Esophagus muscularis mucosa (tissue), 4 donors: Measurements from ENCODE around the gene MAP3K20. TPM values are rescaled to one million over a fixed set of nuclear protein-coding genes. Genes with fewer than 3 reads are reported as not detected.
A peak's percentile ranks its signal among the peaks of the same experiment; 100 is the strongest.

Source experiments
- DNase-seq: peaks from one replicate; pipeline ENCODE4 v3.0.0-alpha.2; 2017; ENCODE audit errors: extremely low spot score
- H3K27ac ChIP-seq, 4 donors: fragments of 200-600 bp; sonication (generic); replicated peaks in 1 of 4; 1 replicate in 3 of 4; 2 replicates in 1 of 4; pipeline ENCODE4 v1.5.1; 2016 to 2019; ENCODE audit warnings: mild to moderate bottlenecking in 1 of 4
- H3K27me3 ChIP-seq, 4 donors: fragments of 200-600 bp; sonication (generic); one replicate each; pipeline versions ENCODE4 v1.5.1 to v1.6.0; 2016 to 2019
- H3K36me3 ChIP-seq, 4 donors: fragments of 200-600 bp; sonication (generic); one replicate each; pipeline ENCODE4 v1.5.1; 2016 to 2019
- H3K4me1 ChIP-seq, 4 donors: fragments of 200-600 bp; sonication (generic); one replicate each; pipeline ENCODE4 v1.5.1; 2016 to 2019
- H3K4me3 ChIP-seq, 4 donors: fragments of 200-600 bp; sonication (generic); 1 replicate in 2 of 4; 2 replicates in 2 of 4; pipeline ENCODE4 v1.5.1; 2016 to 2019; ENCODE audit warnings: mild to moderate bottlenecking in 4 of 4, moderate library complexity in 1 of 4
- H3K9me3 ChIP-seq, 4 donors: fragments of 200-600 bp; sonication (generic); 1 replicate in 3 of 4; 2 replicates in 1 of 4; pipeline ENCODE4 v1.5.1; 2016 to 2019
- EP300 ChIP-seq: sonication (generic); formaldehyde crosslinking; IDR thresholded peaks from one replicate; pipeline ENCODE4 v1.6.1; 2017; ENCODE audit warnings: antibody characterized with exemption
- POLR2A ChIP-seq: fragments of 450-650 bp; IDR thresholded peaks from one replicate; pipeline ENCODE4 v1.6.1; 2017; ENCODE audit warnings: antibody characterized with exemption, moderate library complexity, mild to moderate bottlenecking, low read depth
- POLR2AphosphoS5 ChIP-seq, 2 donors: sonication (generic); formaldehyde crosslinking; IDR thresholded peaks; one replicate each; pipeline ENCODE4 v1.6.1; 2017; ENCODE audit warnings: antibody characterized with exemption in 2 of 2
- WGBS: methylation state at CpG from one replicate; pipeline ENCODE4 v1.1.5; 2018; 5-methylcytosine and 5-hydroxymethylcytosine counted together
- intact Hi-C: fragments of 100-400 bp; cut with DNase I; formaldehyde crosslinking; loops from one replicate; pipeline ENCODE4 v1.15.1; 2023
- total RNA-seq, 4 donors: library from RNA; depleted of rRNA; stranded (reverse); fragments of >200 nt; gene quantifications; one replicate each; pipeline versions ENCODE4 v1.1.0 to v1.2.1, GENCODE V29; 2016
- TF ChIP-seq, protein P1 (sequence below), 3 experiments: fragments of 200-600 bp in 2 of 3; fragments of 450-650 bp in 1 of 3; sonication (generic) in 2 of 3; IDR thresholded peaks; one replicate each; pipeline ENCODE4 v1.5.1; 2017 to 2019; ENCODE audit warnings: antibody characterized with exemption in 3 of 3, mild to moderate bottlenecking in 2 of 3, moderate library complexity in 1 of 3

MAP3K20 gene
- total RNA-seq, 4 donors from 2014 or later, result 238 to 335 (median 267) TPM

DNA sequence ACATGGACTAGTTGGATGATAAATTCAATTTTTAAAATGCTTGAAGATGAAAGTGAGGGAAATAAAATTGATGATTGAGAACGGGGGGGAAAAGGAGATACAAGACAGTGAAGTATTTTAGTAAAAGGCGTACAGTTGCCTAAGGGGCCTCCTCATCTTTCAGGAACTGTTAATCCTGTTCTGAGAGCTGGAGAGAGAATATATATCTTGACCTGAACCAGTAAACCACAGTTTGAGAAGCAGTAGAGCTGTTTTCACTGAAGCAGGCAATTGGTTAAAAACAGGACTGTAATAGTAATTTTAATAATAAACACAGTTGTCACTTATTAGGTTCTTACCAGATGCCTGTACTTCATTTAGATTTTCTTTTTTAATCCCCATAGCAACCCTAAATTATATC lies 137.5 kb downstream of the MAP3K20 start:
- intact Hi-C loops, result no loop called here
- TF ChIP-seq POLR2AphosphoS5 (IDR thresholded peaks at IDR 0.05) (no peak), POLR2A (no peak)
- TF ChIP-seq, protein P1, sequence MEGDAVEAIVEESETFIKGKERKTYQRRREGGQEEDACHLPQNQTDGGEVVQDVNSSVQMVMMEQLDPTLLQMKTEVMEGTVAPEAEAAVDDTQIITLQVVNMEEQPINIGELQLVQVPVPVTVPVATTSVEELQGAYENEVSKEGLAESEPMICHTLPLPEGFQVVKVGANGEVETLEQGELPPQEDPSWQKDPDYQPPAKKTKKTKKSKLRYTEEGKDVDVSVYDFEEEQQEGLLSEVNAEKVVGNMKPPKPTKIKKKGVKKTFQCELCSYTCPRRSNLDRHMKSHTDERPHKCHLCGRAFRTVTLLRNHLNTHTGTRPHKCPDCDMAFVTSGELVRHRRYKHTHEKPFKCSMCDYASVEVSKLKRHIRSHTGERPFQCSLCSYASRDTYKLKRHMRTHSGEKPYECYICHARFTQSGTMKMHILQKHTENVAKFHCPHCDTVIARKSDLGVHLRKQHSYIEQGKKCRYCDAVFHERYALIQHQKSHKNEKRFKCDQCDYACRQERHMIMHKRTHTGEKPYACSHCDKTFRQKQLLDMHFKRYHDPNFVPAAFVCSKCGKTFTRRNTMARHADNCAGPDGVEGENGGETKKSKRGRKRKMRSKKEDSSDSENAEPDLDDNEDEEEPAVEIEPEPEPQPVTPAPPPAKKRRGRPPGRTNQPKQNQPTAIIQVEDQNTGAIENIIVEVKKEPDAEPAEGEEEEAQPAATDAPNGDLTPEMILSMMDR (IDR thresholded peaks at IDR 0.05), result no peak
- Histone ChIP-seq H3K9me3 (no peaks in the 10 kb centered on the region), H3K27ac (peak overlapping the region; percentile 41 to 82 (median 78)), H3K4me3 (no peak overlapping the region), H3K27me3 (no peaks in the 10 kb centered on the region), H3K36me3 (peaks cover 0 to 15% (median 7%) of the 10 kb centered on the region in 4 donors), H3K4me1 (peaks cover 33 to 82% (median 70%) of the 10 kb centered on the region in 4 donors)
- no peak for DNase-seq
- 66% methylated on average over 2 of the region's 2 CpGs for WGBS

DNA sequence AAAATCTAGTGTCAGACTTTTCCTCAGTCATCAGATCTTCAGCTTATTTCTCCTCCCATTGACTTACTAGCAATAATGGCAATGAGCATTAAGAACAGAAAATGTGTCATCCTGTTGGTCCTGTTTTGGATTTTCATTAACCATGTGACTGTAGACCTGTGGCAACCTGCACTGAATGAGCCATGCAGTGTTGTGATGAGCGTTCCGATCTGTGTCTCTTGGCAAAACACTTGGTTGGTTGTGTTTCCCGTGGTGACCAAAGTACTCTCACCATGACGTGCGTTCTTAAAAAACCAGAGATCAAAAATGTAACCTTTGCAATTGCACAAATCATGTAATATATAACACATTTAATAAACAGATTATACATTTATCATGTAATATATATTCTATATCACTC lies 138.6 kb downstream of the MAP3K20 start:
- peak in 1 of 2 donors; percentile 54 for TF ChIP-seq POLR2AphosphoS5 (IDR thresholded peaks at IDR 0.05)
- TF ChIP-seq, protein P1 (IDR thresholded peaks at IDR 0.05), result no peak
- Histone ChIP-seq H3K36me3 (peaks cover 0 to 15% (median 7%) of the 10 kb centered on the region in 4 donors), H3K27ac (peak overlapping the region; percentile 75 to 82 (median 78)), H3K27me3 (no peaks in the 10 kb centered on the region), H3K9me3 (no peaks in the 10 kb centered on the region), H3K4me1 (peaks cover 35 to 82% (median 78%) of the 10 kb centered on the region in 4 donors), H3K4me3 (no peak overlapping the region)
- WGBS, result 70% methylated on average over 5 of the region's 5 CpGs
- intact Hi-C loops, result no loop called here
- DNase-seq, result no peak

DNA sequence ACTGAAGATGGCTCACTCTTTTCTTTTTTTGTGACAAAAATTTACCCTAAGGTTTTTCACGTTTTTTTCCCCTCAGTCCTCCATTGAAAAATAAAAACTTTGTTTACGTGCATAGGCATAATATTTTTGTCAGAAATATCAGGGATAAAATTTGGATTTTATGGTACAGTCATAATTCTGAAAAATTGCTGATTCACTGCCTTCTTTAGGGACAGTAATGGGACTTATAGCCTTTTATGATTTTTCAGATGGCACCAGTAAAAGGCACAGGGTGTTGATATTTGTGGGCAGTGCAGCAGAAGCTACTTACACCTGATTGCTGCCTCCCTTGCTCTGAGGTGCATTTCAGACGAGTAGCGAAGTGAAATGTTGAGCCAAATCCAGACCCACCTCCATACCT lies 139.7 kb downstream of the MAP3K20 start:
- peaks cover 25 to 82% (median 77%) of the 10 kb centered on the region in 4 donors for H3K4me1 ChIP-seq
- DNase-seq, result no peak
- no peaks in the 10 kb centered on the region for H3K9me3 ChIP-seq
- intact Hi-C loops, result no loop called here
- no peaks in the 10 kb centered on the region for H3K27me3 ChIP-seq
- H3K4me3 ChIP-seq, result no peak overlapping the region
- H3K36me3 ChIP-seq, result peaks cover 0 to 10% (median 5%) of the 10 kb centered on the region in 4 donors
- TF ChIP-seq POLR2A (no peak), EP300 (no peak), POLR2AphosphoS5 (IDR thresholded peaks at IDR 0.05) (no peak)
- TF ChIP-seq, protein P1 (IDR thresholded peaks at IDR 0.05), result no peak
- peak overlapping the region; percentile 75 to 82 (median 78) for H3K27ac ChIP-seq
- WGBS, result 78% methylated on average over 4 of the region's 4 CpGs

DNA sequence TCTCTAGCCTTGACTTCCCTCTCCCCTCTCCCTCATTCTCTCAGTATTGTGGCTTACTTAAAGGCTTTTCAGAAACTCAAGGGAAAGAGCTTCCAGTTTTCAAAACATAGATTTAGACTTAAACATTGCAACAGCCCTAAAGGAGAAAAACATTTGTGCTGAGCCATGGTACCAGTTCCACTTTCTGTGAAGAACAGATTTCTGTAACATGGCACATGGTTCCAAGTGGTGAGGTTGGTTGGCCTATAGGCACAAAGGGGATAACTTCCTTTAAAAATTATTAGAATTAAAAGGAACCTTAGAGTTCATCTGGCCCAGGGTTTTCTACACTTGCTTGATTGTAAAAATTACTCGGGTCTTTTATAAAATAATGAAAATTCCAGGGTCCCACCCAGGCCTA lies 140.4 kb downstream of the MAP3K20 start:
- H3K4me3 ChIP-seq, result no peak overlapping the region
- intact Hi-C loops, result no loop called here
- H3K9me3 ChIP-seq, result no peaks in the 10 kb centered on the region
- no peaks in the 10 kb centered on the region for H3K27me3 ChIP-seq
- WGBS, result 85% methylated on average over 1 of the region's 1 CpG
- TF ChIP-seq POLR2AphosphoS5 (IDR thresholded peaks at IDR 0.05), result no peak
- no peak for TF ChIP-seq POLR2A
- TF ChIP-seq, protein P1 (IDR thresholded peaks at IDR 0.05), result no peak
- no peak for TF ChIP-seq EP300
- peaks cover 22 to 79% (median 74%) of the 10 kb centered on the region in 4 donors for H3K4me1 ChIP-seq
- peaks cover 0 to 11% (median 5%) of the 10 kb centered on the region in 4 donors for H3K36me3 ChIP-seq
- peak overlapping the region; percentile 75 to 82 (median 78) for H3K27ac ChIP-seq
- DNase-seq, result no peak

DNA sequence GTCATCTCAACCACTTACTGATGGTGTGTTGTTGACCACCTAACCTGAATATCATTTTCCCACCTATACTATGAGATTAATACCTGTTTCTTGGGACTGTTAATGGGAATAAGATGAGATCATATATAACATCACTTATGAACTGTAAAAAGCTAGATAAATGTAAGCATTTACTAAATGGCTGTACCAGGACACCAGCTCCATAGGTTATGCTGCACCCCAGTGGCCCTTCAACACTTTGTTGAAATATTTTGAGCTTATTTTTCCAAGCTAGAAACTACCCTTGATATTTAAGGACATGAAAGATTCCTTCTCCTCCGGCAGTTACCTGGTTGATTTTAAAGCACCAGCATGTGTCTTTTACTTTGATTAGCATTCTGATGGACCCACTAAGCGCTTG lies 141.0 kb downstream of the MAP3K20 start:
- no peaks in the 10 kb centered on the region for H3K9me3 ChIP-seq
- H3K4me1 ChIP-seq, result peaks cover 20 to 79% (median 71%) of the 10 kb centered on the region in 4 donors
- H3K4me3 ChIP-seq, result peak overlapping the region in 3 of 4 donors; percentile 27 to 37 (median 32)
- H3K27ac ChIP-seq, result peak overlapping the region; percentile 75 to 82 (median 78)
- no peak for TF ChIP-seq EP300
- 79% methylated on average over 2 of the region's 2 CpGs for WGBS
- no peak for DNase-seq
- H3K36me3 ChIP-seq, result peaks cover 0 to 11% (median 5%) of the 10 kb centered on the region in 4 donors
- intact Hi-C loops, result no loop called here
- H3K27me3 ChIP-seq, result no peaks in the 10 kb centered on the region
